Measurements from ENCODE around the gene STOX2. TPM values are rescaled to one million over a fixed set of nuclear protein-coding genes. Genes with fewer than 3 reads are reported as not detected.

The STOX2 gene, protein sequence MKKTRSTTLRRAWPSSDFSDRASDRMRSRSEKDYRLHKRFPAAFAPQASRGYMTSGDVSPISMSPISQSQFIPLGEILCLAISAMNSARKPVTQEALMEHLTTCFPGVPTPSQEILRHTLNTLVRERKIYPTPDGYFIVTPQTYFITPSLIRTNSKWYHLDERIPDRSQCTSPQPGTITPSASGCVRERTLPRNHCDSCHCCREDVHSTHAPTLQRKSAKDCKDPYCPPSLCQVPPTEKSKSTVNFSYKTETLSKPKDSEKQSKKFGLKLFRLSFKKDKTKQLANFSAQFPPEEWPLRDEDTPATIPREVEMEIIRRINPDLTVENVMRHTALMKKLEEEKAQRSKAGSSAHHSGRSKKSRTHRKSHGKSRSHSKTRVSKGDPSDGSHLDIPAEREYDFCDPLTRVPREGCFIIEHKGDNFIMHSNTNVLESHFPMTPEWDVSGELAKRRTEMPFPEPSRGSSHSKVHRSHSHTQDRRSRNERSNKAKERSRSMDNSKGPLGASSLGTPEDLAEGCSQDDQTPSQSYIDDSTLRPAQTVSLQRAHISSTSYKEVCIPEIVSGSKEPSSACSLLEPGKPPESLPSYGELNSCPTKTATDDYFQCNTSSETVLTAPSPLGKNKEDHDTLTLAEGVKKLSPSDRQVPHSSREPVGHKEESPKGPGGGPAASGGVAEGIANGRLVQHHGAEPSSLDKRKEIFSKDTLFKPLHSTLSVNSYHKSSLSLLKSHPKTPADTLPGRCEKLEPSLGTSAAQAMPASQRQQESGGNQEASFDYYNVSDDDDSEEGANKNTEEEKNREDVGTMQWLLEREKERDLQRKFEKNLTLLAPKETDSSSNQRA (N-terminal part only)
- polyA plus RNA-seq (2013, experiment 1 of 2), result 28.6 TPM
- 28.3 TPM for polyA plus RNA-seq (2013, experiment 2 of 2)

- Histone ChIP-seq H3K18ac (ENCODE audit: low read length) (peak within 1 kb of the TSS; percentile 53), H3K27me3 (ENCODE audit: insufficient read depth, low read length, poor library complexity) (no peaks in the 10 kb centered on the region), H2AK5ac (ENCODE audit: low read length) (no peak within 1 kb of the TSS)
These were observed at the start of gene STOX2 for GRCh38 chr4:183905081-183905592. Gene STOX2 (plus strand): TSS chr4:183905307. CDS start chr4:183906791, 1,484 bp downstream.

DNA sequence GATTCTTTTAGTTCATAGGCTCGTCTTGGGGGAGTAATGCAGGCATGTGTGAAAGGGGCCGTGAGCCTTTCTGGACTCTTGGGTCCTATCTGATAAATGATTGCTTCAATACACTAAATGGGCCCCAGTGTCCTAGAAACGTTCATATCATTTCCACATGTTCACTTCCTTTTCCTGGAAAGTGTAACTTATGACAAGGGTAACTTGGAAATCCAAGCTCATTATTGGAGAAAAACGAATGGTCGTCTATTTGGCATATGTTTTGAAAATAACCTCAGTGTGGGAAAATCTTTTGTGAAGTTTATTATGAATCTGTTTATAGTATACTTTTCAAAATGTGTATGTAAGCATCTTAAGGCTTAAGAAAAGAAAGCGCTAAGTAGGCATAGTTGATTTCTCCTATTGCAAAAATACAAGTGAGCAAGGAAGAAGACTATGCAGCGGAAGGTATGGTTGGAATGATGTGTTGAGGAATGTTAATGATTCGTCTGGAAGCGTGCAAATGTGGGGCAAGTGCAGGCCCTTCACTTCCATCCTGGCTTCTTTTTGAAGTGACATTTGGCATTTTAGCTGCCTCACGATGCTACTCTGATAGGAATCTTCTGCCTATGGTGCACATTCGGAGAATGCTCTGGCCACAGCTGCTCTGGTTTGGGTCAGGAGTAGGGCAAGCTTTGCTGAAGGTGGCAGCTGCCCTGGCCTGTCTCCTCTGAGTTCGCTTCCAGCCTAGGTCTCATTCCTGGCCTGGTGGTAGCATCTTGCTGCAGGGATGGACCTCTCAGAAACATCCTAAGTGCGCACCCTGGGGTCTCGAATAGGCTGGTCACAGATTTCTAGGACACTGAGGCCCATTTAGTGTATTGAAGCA lies 49.5 kb upstream of the STOX2 start:
- DNase-seq, result peak; percentile 37
- Histone ChIP-seq H3K79me2 (ENCODE audit: control insufficient read depth, insufficient read depth, low read length) (no peaks in the 10 kb centered on the region), H2BK15ac (replicated peaks; ENCODE audit: low read depth) (no peak overlapping the region), H3K4me2 (ENCODE audit: low read length) (no peak overlapping the region), H3K4me3 (ENCODE audit: low read length) (no peak overlapping the region), H3K27ac (ENCODE audit: low read depth, low read length) (no peak overlapping the region), H3K36me3 (ENCODE audit: control insufficient read depth, insufficient read depth, low read length) (no peaks in the 10 kb centered on the region), H3K4ac (ENCODE audit: low read depth, low read length) (no peak overlapping the region), H4K5ac (ENCODE audit: low read length) (no peak overlapping the region), H3K27me3 (ENCODE audit: insufficient read depth, low read length, poor library complexity) (no peaks in the 10 kb centered on the region), H3K4me1 (ENCODE audit: control insufficient read depth, low read depth, low read length) (no peaks in the 10 kb centered on the region), H3K23ac (ENCODE audit: low read length) (no peak overlapping the region), H3K79me1 (ENCODE audit: low read length) (no peaks in the 10 kb centered on the region), H4K8ac (ENCODE audit: low read depth, low read length) (no peak overlapping the region), H3K9ac (ENCODE audit: low read length) (no peak overlapping the region), H2BK5ac (ENCODE audit: low read length) (no peak overlapping the region), H2BK120ac (ENCODE audit: low read depth, low read length) (no peak overlapping the region), H2AK5ac (ENCODE audit: low read length) (no peak overlapping the region), H3K18ac (ENCODE audit: low read length) (no peak overlapping the region), H3K56ac (ENCODE audit: low read length) (no peak overlapping the region)
- no CpG with 5 or more reads among the region's 14 CpGs for WGBS (ENCODE audit: extremely low coverage, insufficient coverage, low lambda C conversion rate)

More at GRCh38 chr4:183905081-183905592, at the start of gene STOX2:
- H3K4me2 ChIP-seq (ENCODE audit: low read length), result peak within 1 kb of the TSS; percentile 84
- peaks cover 2% of the 10 kb centered on the region for H3K79me1 ChIP-seq (ENCODE audit: low read length)
- no CpG with 5 or more reads among the region's 45 CpGs for WGBS (ENCODE audit: extremely low coverage, insufficient coverage, low lambda C conversion rate)
- H2BK5ac ChIP-seq (ENCODE audit: low read length), result peak within 1 kb of the TSS; percentile 22
- H3K4me3 ChIP-seq (ENCODE audit: low read length), result peak within 1 kb of the TSS; percentile 57
- no peak within 1 kb of the TSS for H2BK15ac ChIP-seq (replicated peaks; ENCODE audit: low read depth)
- DNase-seq, result peak; percentile 93
- H3K9ac ChIP-seq (ENCODE audit: low read length), result peak within 1 kb of the TSS; percentile 82
- H3K4ac ChIP-seq (ENCODE audit: low read depth, low read length), result no peak within 1 kb of the TSS
- no peak within 1 kb of the TSS for H4K5ac ChIP-seq (ENCODE audit: low read length)
- peak within 1 kb of the TSS; percentile 97 for H3K56ac ChIP-seq (ENCODE audit: low read length)
- no peak within 1 kb of the TSS for H4K8ac ChIP-seq (ENCODE audit: low read depth, low read length)
- H3K4me1 ChIP-seq (ENCODE audit: control insufficient read depth, low read depth, low read length), result no peaks in the 10 kb centered on the region
- H3K23ac ChIP-seq (ENCODE audit: low read length), result peak within 1 kb of the TSS; percentile 91
- no peak within 1 kb of the TSS for H2BK120ac ChIP-seq (ENCODE audit: low read depth, low read length)
- peaks cover 24% of the 10 kb centered on the region for H3K79me2 ChIP-seq (ENCODE audit: control insufficient read depth, insufficient read depth, low read length)
- no peaks in the 10 kb centered on the region for H3K36me3 ChIP-seq (ENCODE audit: control insufficient read depth, insufficient read depth, low read length)
- peak within 1 kb of the TSS; percentile 82 for H3K27ac ChIP-seq (ENCODE audit: low read depth, low read length)

- WGBS (ENCODE audit: extremely low coverage, insufficient coverage, low lambda C conversion rate), result no CpG with 5 or more reads among the region's 5 CpGs
- H3K27ac ChIP-seq (ENCODE audit: low read depth, low read length), result no peak overlapping the region
- H3K27me3 ChIP-seq (ENCODE audit: insufficient read depth, low read length, poor library complexity), result no peaks in the 10 kb centered on the region
These were observed 48.1 kb upstream of the STOX2 start for GRCh38 chr4:183857040-183857439.

DNA sequence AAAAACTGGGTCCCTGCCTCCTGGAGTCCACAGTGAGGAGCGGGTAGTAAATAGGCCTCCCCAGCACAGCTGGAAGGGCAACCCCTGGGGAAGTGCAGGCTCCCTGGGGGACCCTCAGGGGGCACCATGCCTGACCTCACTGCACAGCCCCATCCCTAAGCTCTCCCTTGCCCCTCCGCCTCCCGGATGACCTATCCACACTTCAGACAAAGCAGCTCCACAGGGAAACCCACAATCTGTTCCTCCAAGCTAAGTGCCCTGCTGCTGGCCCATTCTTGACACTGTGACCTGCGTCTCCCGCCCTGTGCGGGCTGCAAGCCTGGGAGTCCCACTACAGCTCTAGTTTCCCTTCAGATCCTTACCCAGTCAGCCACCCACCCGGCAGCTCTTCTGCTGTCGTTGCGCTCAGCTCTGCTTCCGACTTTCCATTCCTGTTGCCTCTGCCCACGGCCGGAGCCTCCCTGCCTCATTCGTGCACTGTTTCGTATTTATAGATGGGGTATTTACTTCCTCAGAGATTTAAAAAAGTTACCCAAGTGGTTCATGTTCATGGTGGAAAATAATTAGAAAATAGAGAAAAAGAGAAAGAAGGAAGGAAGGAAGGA lies 47.0 kb upstream of the STOX2 start:
- no peak overlapping the region for H3K56ac ChIP-seq (ENCODE audit: low read length)
- H3K27ac ChIP-seq (ENCODE audit: low read depth, low read length), result no peak overlapping the region
- H3K36me3 ChIP-seq (ENCODE audit: control insufficient read depth, insufficient read depth, low read length), result no peaks in the 10 kb centered on the region
- H3K79me1 ChIP-seq (ENCODE audit: low read length), result no peaks in the 10 kb centered on the region
- no peak overlapping the region for H2BK120ac ChIP-seq (ENCODE audit: low read depth, low read length)
- H2BK15ac ChIP-seq (replicated peaks; ENCODE audit: low read depth), result no peak overlapping the region
- no peak overlapping the region for H3K18ac ChIP-seq (ENCODE audit: low read length)
- no peak overlapping the region for H2BK5ac ChIP-seq (ENCODE audit: low read length)
- H2AK5ac ChIP-seq (ENCODE audit: low read length), result no peak overlapping the region
- H3K23ac ChIP-seq (ENCODE audit: low read length), result no peak overlapping the region
- H4K8ac ChIP-seq (ENCODE audit: low read depth, low read length), result no peak overlapping the region
- H3K4me3 ChIP-seq (ENCODE audit: low read length), result no peak overlapping the region
- no peaks in the 10 kb centered on the region for H3K4me1 ChIP-seq (ENCODE audit: control insufficient read depth, low read depth, low read length)
- no peak overlapping the region for H3K9ac ChIP-seq (ENCODE audit: low read length)
- DNase-seq, result peak; percentile 18
- no peak overlapping the region for H3K4me2 ChIP-seq (ENCODE audit: low read length)
- no peaks in the 10 kb centered on the region for H3K79me2 ChIP-seq (ENCODE audit: control insufficient read depth, insufficient read depth, low read length)
- no peak overlapping the region for H3K4ac ChIP-seq (ENCODE audit: low read depth, low read length)
- H4K5ac ChIP-seq (ENCODE audit: low read length), result no peak overlapping the region
- H3K27me3 ChIP-seq (ENCODE audit: insufficient read depth, low read length, poor library complexity), result no peaks in the 10 kb centered on the region
- WGBS (ENCODE audit: extremely low coverage, insufficient coverage, low lambda C conversion rate), result no CpG with 5 or more reads among the region's 14 CpGs

More at GRCh38 chr4:183857040-183857439, 48.1 kb upstream of the STOX2 start:
- no peaks in the 10 kb centered on the region for H3K79me1 ChIP-seq (ENCODE audit: low read length)
- no peaks in the 10 kb centered on the region for H3K36me3 ChIP-seq (ENCODE audit: control insufficient read depth, insufficient read depth, low read length)
- H3K9ac ChIP-seq (ENCODE audit: low read length), result no peak overlapping the region
- no peak for DNase-seq
- H3K18ac ChIP-seq (ENCODE audit: low read length), result no peak overlapping the region
- no peak overlapping the region for H4K5ac ChIP-seq (ENCODE audit: low read length)
- H3K4me2 ChIP-seq (ENCODE audit: low read length), result no peak overlapping the region
- no peaks in the 10 kb centered on the region for H3K4me1 ChIP-seq (ENCODE audit: control insufficient read depth, low read depth, low read length)
- no peak overlapping the region for H3K4me3 ChIP-seq (ENCODE audit: low read length)
- no peak overlapping the region for H2BK5ac ChIP-seq (ENCODE audit: low read length)
- no peak overlapping the region for H2BK120ac ChIP-seq (ENCODE audit: low read depth, low read length)
- no peak overlapping the region for H3K56ac ChIP-seq (ENCODE audit: low read length)
- H3K4ac ChIP-seq (ENCODE audit: low read depth, low read length), result no peak overlapping the region
- no peak overlapping the region for H3K23ac ChIP-seq (ENCODE audit: low read length)
- H4K8ac ChIP-seq (ENCODE audit: low read depth, low read length), result no peak overlapping the region
- H3K79me2 ChIP-seq (ENCODE audit: control insufficient read depth, insufficient read depth, low read length), result no peaks in the 10 kb centered on the region
- no peak overlapping the region for H2BK15ac ChIP-seq (replicated peaks; ENCODE audit: low read depth)
- no peak overlapping the region for H2AK5ac ChIP-seq (ENCODE audit: low read length)

DNA sequence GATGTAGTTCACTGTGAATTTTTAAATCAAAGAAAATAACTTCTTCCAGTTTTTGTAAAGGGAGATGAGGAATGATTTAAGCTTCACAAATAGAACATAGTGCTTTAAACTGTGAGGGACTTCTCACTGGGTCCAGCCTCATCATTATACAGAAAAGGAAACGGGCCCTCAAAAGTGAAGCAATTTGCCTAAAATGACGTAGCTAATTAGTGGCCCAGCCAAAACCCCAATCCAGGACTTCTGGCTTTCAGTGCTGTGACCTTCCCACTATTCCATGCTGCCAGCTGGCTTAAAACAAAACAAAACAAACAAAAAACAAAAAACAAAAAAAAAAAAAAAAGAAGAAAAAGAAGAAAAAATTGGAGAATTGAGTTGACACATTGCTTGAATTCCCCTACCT lies 45.0 kb upstream of the STOX2 start:
- no peak overlapping the region for H3K18ac ChIP-seq (ENCODE audit: low read length)
- no peaks in the 10 kb centered on the region for H3K4me1 ChIP-seq (ENCODE audit: control insufficient read depth, low read depth, low read length)
- H3K4ac ChIP-seq (ENCODE audit: low read depth, low read length), result no peak overlapping the region
- WGBS (ENCODE audit: extremely low coverage, insufficient coverage, low lambda C conversion rate), result no CpG with 5 or more reads among the region's 2 CpGs
- no peak overlapping the region for H2BK120ac ChIP-seq (ENCODE audit: low read depth, low read length)
- no peak overlapping the region for H2AK5ac ChIP-seq (ENCODE audit: low read length)
- DNase-seq, result no peak
- no peaks in the 10 kb centered on the region for H3K27me3 ChIP-seq (ENCODE audit: insufficient read depth, low read length, poor library complexity)
- H2BK5ac ChIP-seq (ENCODE audit: low read length), result no peak overlapping the region
- no peaks in the 10 kb centered on the region for H3K79me2 ChIP-seq (ENCODE audit: control insufficient read depth, insufficient read depth, low read length)
- no peak overlapping the region for H2BK15ac ChIP-seq (replicated peaks; ENCODE audit: low read depth)
- H3K56ac ChIP-seq (ENCODE audit: low read length), result no peak overlapping the region
- H3K9ac ChIP-seq (ENCODE audit: low read length), result no peak overlapping the region
- no peak overlapping the region for H3K4me2 ChIP-seq (ENCODE audit: low read length)
- H3K36me3 ChIP-seq (ENCODE audit: control insufficient read depth, insufficient read depth, low read length), result no peaks in the 10 kb centered on the region
- H3K79me1 ChIP-seq (ENCODE audit: low read length), result no peaks in the 10 kb centered on the region
- no peak overlapping the region for H3K4me3 ChIP-seq (ENCODE audit: low read length)
- H3K23ac ChIP-seq (ENCODE audit: low read length), result no peak overlapping the region
- no peak overlapping the region for H4K8ac ChIP-seq (ENCODE audit: low read depth, low read length)
- no peak overlapping the region for H3K27ac ChIP-seq (ENCODE audit: low read depth, low read length)
- no peak overlapping the region for H4K5ac ChIP-seq (ENCODE audit: low read length)
